HL-60/S4 (cell line): ENCODE data around the gene MYO15A.

Experiments
- in situ Hi-C: fragments of 300-500 bp; cut with MboI; formaldehyde crosslinking; loops from 2 replicates; pipeline ENCODE4 v1.14.3; 2022; ENCODE audit warnings: low sequenced_read_pairs

The MYO15A gene

GRCh38 chr17:18108401-18109312 lies at the start of gene MYO15A:
Gene MYO15A, plus strand, starts transcription at chr17:18108756. Its CDS starts 10,045 bp downstream, at chr17:18118801.
- in situ Hi-C loops: no loop called here

GRCh38 chr17:18059283-18059682 lies 49.3 kb upstream of the MYO15A start:
- in situ Hi-C loops: no loop called here

- in situ Hi-C loops: no loop called here
Observed at GRCh38 chr17:18064053-18064452, 44.5 kb upstream of the MYO15A start.

- in situ Hi-C loops: no loop called here
Observed at GRCh38 chr17:18065546-18065945, 43.0 kb upstream of the MYO15A start.

- in situ Hi-C loops: no loop called here
Observed at GRCh38 chr17:18066866-18067265, 41.7 kb upstream of the MYO15A start.

- in situ Hi-C loops: no loop called here
Observed at GRCh38 chr17:18069101-18069500, 39.5 kb upstream of the MYO15A start.

- in situ Hi-C loops: no loop called here
Observed at GRCh38 chr17:18070861-18071340, 37.7 kb upstream of the MYO15A start.

- in situ Hi-C loops: no loop called here
Observed at GRCh38 chr17:18071751-18072150, 36.8 kb upstream of the MYO15A start.

- in situ Hi-C loops: no loop called here
Observed at GRCh38 chr17:18074566-18075272, 33.8 kb upstream of the MYO15A start.

- in situ Hi-C loops: no loop called here
Observed at GRCh38 chr17:18076936-18077335, 31.6 kb upstream of the MYO15A start.

GRCh38 chr17:18079543-18079942 lies 29.0 kb upstream of the MYO15A start:
- in situ Hi-C loops: no loop called here

- in situ Hi-C loops: no loop called here
Observed at GRCh38 chr17:18084256-18084655, 24.3 kb upstream of the MYO15A start.

GRCh38 chr17:18087610-18088491 lies 20.7 kb upstream of the MYO15A start, which contains the start of gene DRG2:
Gene DRG2, plus strand, starts transcription at chr17:18087948. Its CDS starts 76 bp downstream, at chr17:18088024.
- in situ Hi-C loops: no loop called here

- in situ Hi-C loops: no loop called here
Observed at GRCh38 chr17:18089613-18090012, 18.9 kb upstream of the MYO15A start.

- in situ Hi-C loops: no loop called here
Observed at GRCh38 chr17:18093616-18094408, 14.7 kb upstream of the MYO15A start.

GRCh38 chr17:18094409-18094807 lies 14.1 kb upstream of the MYO15A start:
- in situ Hi-C loops: no loop called here

- in situ Hi-C loops: no loop called here
Observed at GRCh38 chr17:18099516-18099915, 9.0 kb upstream of the MYO15A start.

GRCh38 chr17:18100616-18101015 lies 7.9 kb upstream of the MYO15A start:
- in situ Hi-C loops: no loop called here

GRCh38 chr17:18101828-18102227 lies 6.7 kb upstream of the MYO15A start:
- in situ Hi-C loops: no loop called here

- in situ Hi-C loops: no loop called here
Observed at GRCh38 chr17:18102640-18103039, 5.9 kb upstream of the MYO15A start.
